Stimulated activated CD4-positive, alpha-beta T cell treated with anti-CD3 and anti-CD28 coated beads, Interleukin-1b, Interleukin-23, amount 100 ng/mL, for 48 hours (primary cell): ENCODE results near the gene KRTAP10-6.
"Not testable (repeated sequence)": the region's sequence is repeated elsewhere in the genome, so short reads cannot be mapped to it uniquely, and the experiment has no call there.

Experiments
- DNase-seq: peaks from one replicate; pipeline ENCODE4 v3.0.0-alpha.2; 2020

The KRTAP10-6 gene

DNA sequence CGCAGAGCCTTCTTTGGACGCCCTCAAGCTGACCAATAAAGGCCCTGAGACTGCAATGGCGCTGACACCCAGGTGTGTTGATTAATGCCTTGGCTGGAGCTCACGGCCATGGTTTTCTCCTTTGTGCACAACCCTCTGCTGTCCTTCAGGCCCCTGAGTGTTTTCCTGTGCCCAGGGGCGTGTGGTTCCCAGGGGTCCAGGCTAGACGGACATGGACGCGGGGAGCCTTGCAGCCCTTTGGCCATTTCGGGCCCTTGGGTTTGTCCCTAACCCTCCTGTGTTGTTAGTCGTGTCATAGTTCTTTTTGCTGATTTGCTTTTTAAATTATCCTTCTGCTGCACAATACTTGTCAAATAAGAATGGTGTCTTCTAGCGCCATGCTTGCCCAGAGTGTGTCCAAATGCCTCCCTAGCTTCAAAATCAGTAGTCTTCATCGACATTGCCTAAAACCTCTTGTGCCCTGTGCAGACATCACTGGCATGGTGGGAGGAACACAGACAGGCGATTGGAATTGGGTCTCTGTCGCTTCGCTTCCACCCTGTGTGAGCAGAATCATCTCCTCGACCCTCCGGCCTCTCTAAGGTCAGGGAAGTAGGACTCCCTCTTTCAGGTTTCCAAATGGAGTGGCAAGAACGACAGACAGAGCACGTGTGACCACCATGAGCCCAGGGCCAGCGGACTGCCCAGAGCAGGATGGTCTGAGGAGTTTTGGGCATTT, 16.8 kb downstream of the KRTAP10-6 start:
- no peak for DNase-seq

GRCh38 chr21:44574457-44575306, 17.6 kb downstream of the KRTAP10-6 start:
- DNase-seq = no peak

DNA sequence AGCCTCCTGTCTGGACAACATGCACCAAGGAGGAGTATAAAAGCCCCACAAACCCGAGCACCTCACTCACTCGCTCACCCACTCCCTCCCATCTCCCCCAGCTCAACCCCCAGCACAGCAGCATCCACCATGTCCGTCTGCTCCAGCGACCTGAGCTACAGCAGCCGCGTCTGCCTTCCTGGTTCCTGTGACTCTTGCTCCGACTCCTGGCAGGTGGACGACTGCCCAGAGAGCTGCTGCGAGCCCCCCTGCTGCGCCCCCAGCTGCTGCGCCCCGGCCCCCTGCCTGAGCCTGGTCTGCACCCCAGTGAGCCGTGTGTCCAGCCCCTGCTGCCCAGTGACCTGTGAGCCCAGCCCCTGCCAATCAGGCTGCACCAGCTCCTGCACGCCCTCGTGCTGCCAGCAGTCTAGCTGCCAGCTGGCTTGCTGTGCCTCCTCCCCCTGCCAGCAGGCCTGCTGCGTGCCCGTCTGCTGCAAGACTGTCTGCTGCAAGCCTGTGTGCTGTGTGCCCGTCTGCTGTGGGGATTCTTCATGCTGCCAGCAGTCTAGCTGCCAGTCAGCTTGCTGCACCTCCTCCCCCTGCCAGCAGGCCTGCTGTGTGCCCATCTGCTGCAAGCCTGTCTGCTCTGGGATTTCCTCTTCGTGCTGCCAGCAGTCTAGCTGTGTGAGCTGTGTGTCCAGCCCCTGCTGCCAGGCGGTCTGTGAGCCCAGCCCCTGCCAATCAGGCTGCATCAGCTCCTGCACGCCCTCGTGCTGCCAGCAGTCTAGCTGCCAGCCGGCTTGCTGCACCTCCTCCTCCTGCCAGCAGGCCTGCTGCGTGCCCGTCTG, 18.5 kb downstream of the KRTAP10-6 start, which contains the start of gene KRTAP10-4:
TSS of gene KRTAP10-4 (plus strand) at position 100 of the 827 bp plus-strand sequence. CDS start at position 130, 30 bp downstream.
- not testable (repeated sequence) for DNase-seq

GRCh38 chr21:44572959-44573583, 19.2 kb downstream of the KRTAP10-6 start:
- DNase-seq = no peak

DNA sequence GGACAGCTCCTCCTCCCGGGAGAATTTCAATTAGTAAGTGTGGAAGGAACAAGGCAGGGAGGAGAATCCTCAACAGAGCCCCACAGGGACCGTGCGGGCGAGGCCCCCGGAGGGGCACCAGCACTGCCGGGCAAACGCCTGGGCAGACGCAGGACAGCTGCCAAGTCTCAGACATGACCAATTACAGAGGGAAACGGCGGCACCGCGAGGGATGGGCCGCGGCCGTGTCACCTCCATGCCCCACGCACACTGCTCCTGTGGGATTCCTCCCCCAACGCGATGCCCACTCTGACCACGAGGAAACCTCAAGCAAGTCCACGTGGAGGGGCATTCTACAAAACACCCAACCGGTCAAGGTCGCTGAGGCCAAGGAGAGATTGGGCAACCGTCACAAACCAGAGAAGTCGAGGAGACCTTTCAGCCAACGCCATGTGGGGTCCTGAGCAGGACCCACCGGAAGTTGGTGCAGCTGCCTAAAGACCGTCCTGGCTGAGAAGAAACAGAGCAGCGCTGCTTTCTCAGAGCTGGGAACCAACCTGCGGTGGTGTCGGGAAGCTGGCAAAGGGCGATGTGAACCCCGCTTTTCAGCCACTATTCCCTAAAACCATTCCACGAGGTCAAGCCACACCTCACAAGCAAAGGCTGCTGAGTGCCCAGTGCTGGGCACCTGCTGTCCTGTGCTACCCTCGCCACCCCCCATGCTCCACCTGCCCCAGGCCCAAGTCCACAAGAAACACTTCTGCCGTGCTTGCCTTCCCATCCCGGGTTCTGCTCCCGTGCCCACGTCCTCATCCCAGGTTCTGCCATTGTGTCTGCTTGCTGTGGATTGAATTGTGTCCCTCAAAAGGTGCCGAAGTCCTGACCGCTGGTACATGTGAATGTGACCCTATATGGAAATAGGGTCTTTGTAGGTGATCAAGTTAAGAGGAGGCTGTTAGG, 20.2 kb downstream of the KRTAP10-6 start:
- no peak for DNase-seq

GRCh38 chr21:44571296-44571695, 21.0 kb downstream of the KRTAP10-6 start:
- DNase-seq = no peak

- DNase-seq = no peak
Measured at GRCh38 chr21:44569861-44570517, 22.3 kb downstream of the KRTAP10-6 start.

- DNase-seq = no peak
Measured at GRCh38 chr21:44568667-44569556, 23.4 kb downstream of the KRTAP10-6 start.

GRCh38 chr21:44568261-44568660, 24.0 kb downstream of the KRTAP10-6 start:
- no peak for DNase-seq

GRCh38 chr21:44567481-44568171, 24.7 kb downstream of the KRTAP10-6 start:
- DNase-seq = no peak

DNA sequence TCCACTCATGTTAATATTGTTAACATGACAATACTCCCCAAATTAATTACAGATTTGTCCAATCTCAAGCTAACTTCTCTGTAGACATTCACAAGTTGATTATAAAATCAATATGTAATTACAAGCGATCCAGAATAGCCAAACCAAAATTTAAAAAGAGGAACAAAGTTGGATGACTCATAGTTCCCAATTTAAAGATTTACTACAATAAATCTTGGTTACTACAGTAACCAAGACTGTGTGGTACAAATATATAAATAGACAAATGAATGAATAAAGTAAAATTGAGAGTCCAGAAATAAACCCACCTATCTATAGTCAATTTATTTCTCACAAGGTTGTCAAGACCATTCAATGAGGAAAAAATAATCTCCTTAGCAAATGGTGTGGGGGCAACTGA, 25.9 kb downstream of the KRTAP10-6 start:
- DNase-seq = no peak

DNA sequence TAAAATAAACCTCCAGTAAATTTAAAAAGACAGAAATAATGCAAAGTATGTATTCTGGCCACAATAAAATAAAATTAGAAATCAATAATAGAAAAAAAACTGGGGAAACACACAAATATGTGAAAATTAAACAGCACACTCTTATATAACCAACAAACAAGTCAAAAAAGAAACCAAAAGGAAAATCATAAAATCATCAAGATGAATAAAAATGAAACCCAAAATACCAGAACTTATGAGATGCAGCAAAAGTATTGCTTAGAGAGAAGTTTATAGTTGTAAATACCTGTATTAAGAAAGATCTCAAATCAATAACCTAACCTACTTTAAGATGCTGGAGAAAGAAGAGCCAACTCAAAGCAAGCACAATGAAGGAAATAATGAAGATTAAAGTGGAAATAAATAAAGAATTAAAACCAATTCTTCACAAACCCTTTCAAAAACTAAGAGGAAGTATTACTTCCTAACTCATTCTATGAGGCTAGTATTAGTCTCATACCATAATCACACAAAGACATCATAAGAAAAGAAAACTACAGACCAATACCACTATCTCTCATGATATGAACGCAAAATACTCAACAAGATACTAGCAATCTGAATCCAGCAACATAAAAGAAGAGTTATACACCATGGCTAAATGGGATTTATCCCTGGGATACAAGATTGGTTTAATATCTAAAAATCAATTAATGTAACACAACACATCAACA, 27.3 kb downstream of the KRTAP10-6 start:
- DNase-seq = no peak

GRCh38 chr21:44564099-44564498, 28.2 kb downstream of the KRTAP10-6 start:
- no peak for DNase-seq

DNA sequence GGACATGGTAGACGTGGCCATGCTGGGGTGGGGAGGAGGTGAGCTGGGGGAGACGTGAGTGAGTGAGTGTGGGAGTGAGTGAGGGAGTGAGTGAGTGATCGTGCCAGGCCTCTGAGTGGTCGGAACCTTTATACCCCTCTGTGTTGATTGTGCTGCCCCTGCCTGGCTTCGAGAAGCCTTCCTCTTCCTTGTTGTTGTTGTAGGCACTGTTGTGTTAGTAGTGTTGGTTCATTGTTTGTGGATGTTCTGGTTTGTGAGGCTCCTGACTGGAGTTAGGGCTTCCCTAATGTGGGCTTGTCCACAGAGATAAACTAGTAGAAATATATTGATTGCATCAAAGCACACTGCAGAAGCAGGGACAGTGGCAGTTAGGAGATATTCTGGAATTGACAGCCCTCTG, 33.6 kb downstream of the KRTAP10-6 start, which contains the start of gene KRTAP10-3:
TSS of gene KRTAP10-3 (minus strand) at position 101 of the 400 bp plus-strand sequence. CDS start at position 21, 80 bp downstream.
- DNase-seq = no peak

- DNase-seq = not testable (repeated sequence)
Measured at GRCh38 chr21:44558329-44558675, 34.0 kb downstream of the KRTAP10-6 start.

DNA sequence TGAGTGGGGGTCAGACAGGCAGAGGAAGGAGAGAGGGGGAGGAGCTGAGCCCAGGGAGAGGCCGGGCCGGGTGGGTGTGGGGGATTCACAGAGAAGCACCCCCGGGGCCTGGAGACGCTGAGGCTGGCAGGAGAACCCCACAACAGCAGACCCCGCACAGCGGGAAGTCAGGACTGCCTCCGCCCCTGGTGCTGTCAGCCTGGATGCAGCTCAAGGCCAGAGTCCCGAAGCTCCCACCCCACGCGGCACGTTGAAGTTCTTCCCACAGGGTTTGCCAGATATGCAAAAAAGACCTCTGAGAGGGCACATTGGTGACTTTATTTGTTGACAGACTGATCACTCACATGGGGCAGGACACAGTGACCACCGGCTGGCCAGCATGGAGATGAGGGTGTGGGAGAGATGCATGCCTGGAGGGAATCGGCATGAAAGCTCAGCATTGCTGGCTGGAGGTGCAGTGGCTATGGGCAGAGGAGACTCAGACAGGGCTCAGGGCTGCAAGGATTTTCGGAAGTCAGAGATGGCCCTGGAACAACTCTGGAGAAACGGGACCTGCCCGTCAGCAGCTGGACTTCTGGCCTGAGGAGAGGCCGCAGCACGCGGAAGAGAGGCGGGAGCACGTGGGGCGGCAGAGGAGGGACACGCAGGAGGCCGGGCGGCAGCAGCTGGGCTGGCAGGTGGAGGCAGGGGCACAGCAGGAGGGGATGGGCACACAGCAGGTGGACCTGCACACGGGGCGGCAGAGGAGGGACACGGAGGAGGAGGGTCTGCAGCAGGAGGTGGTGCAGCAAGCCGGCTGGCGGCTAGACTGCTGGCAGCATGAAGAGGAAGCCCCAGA, 34.6 kb downstream of the KRTAP10-6 start:
- DNase-seq = no peak

GRCh38 chr21:44556879-44557278, 35.4 kb downstream of the KRTAP10-6 start:
- DNase-seq = no peak
